H9 (cell line): ENCODE data around the gene MAD2L1. TPM values are rescaled to one million over a fixed set of nuclear protein-coding genes. Genes with fewer than 3 reads are reported as not detected.

Experiments
- DNase-seq: peaks from one replicate; pipeline ENCODE4 v3.0.0-alpha.2; 2017
- H2AFZ ChIP-seq: one replicate; pipeline ENCODE4 v1.6.1; 2013; ENCODE audit warnings: mild to moderate bottlenecking, low read length, control low read depth, moderate library complexity
- H2AK5ac ChIP-seq: 2 replicates; pipeline ENCODE4 v1.6.1; 2013; ENCODE audit warnings: low read length, control low read depth, mixed read lengths; ENCODE audit not compliant: insufficient read length
- H2BK120ac ChIP-seq: one replicate; pipeline ENCODE4 v1.6.1; 2013; ENCODE audit warnings: low read depth, mild to moderate bottlenecking, low read length, control low read depth, inconsistent platforms; ENCODE audit not compliant: poor library complexity, severe bottlenecking
- H2BK12ac ChIP-seq: 2 replicates; pipeline ENCODE4 v1.6.1; 2013; ENCODE audit warnings: low read length, control low read depth, mixed read lengths, low read depth; ENCODE audit not compliant: insufficient read length
- H2BK15ac ChIP-seq: 2 replicates; pipeline ENCODE4 v1.6.1; 2013; ENCODE audit warnings: low read depth, low read length, control low read depth
- H2BK20ac ChIP-seq: one replicate; pipeline ENCODE4 v1.6.1; 2013; ENCODE audit warnings: low read depth, mild to moderate bottlenecking, low read length, control low read depth, inconsistent platforms; ENCODE audit not compliant: poor library complexity, severe bottlenecking
- H2BK5ac ChIP-seq: 2 replicates; pipeline ENCODE4 v1.6.1; 2013; ENCODE audit warnings: low read length, control low read depth, mixed read lengths; ENCODE audit not compliant: insufficient read length
- H3K14ac ChIP-seq: 2 replicates; pipeline ENCODE4 v1.6.1; 2013; ENCODE audit warnings: low read length, control low read depth; ENCODE audit not compliant: insufficient read depth
- H3K18ac ChIP-seq: 2 replicates; pipeline ENCODE4 v1.6.1; 2013; ENCODE audit warnings: low read depth, mild to moderate bottlenecking, mixed read lengths, low read length, control low read depth; ENCODE audit not compliant: insufficient read length
- H3K23ac ChIP-seq: 2 replicates; pipeline ENCODE4 v1.6.1; 2013; ENCODE audit warnings: low read length, control low read depth, mixed read lengths, low read depth; ENCODE audit not compliant: insufficient read length
- H3K23me2 ChIP-seq: 2 replicates; pipeline ENCODE4 v1.6.1; 2013; ENCODE audit warnings: low read depth, mild to moderate bottlenecking, mixed read lengths, low read length, control low read depth; ENCODE audit not compliant: insufficient read length, poor library complexity, severe bottlenecking
- H3K27ac ChIP-seq: 2 replicates; pipeline ENCODE4 v1.5.1; 2013; ENCODE audit warnings: low read length, control low read depth, mixed read lengths, low read depth; ENCODE audit not compliant: insufficient read length
- H3K27me3 ChIP-seq: 2 replicates; pipeline ENCODE4 v1.6.1; 2013; ENCODE audit warnings: low read length, control low read depth, inconsistent platforms; ENCODE audit not compliant: insufficient read depth
- H3K4ac ChIP-seq: 2 replicates; pipeline ENCODE4 v1.6.1; 2013; ENCODE audit warnings: low read depth, mild to moderate bottlenecking, control low read depth, inconsistent platforms, low read length, moderate library complexity
- H3K4me1 ChIP-seq: 2 replicates; pipeline ENCODE4 v1.6.1; 2013; ENCODE audit warnings: low read length, control low read depth, inconsistent platforms; ENCODE audit not compliant: insufficient read depth
- H3K4me2 ChIP-seq: 2 replicates; pipeline ENCODE4 v1.6.1; 2013; ENCODE audit warnings: low read length, control low read depth, mixed read lengths; ENCODE audit not compliant: insufficient read length, insufficient read depth
- H3K56ac ChIP-seq: 2 replicates; pipeline ENCODE4 v1.6.1; 2013; ENCODE audit warnings: low read depth, mild to moderate bottlenecking, mixed read lengths, low read length, control low read depth; ENCODE audit not compliant: insufficient read length
- H3K79me1 ChIP-seq: 2 replicates; pipeline ENCODE4 v1.6.1; 2013; ENCODE audit warnings: low read depth, mild to moderate bottlenecking, moderate library complexity, low read length, control low read depth, inconsistent platforms; ENCODE audit not compliant: insufficient read depth, poor library complexity, severe bottlenecking
- H3K79me2 ChIP-seq: 2 replicates; pipeline ENCODE4 v1.6.1; 2013; ENCODE audit warnings: low read length, control low read depth, inconsistent platforms; ENCODE audit not compliant: insufficient read depth
- H3K9ac ChIP-seq: 2 replicates; pipeline ENCODE4 v1.6.1; 2013; ENCODE audit warnings: low read length, control low read depth, mixed read lengths; ENCODE audit not compliant: insufficient read length; ENCODE audit errors: extremely low read depth
- H3K9me3 ChIP-seq: one replicate; pipeline ENCODE4 v1.6.1; 2013; ENCODE audit warnings: low read depth, low read length, inconsistent platforms; ENCODE audit not compliant: control insufficient read depth
- H3T11ph ChIP-seq: one replicate; pipeline ENCODE4 v1.6.1; 2013; ENCODE audit warnings: mild to moderate bottlenecking, low read length, control low read depth, inconsistent platforms
- H4K20me1 ChIP-seq: one replicate; pipeline ENCODE4 v1.6.1; 2013; ENCODE audit not compliant: control insufficient read depth, insufficient read length, insufficient read depth
- H4K5ac ChIP-seq: 2 replicates; pipeline ENCODE4 v1.6.1; 2013; ENCODE audit warnings: low read depth, mild to moderate bottlenecking, mixed read lengths, low read length, control low read depth; ENCODE audit not compliant: insufficient read length
- H4K8ac ChIP-seq: replicated peaks from 2 replicates; pipeline ENCODE4 v1.6.1; 2013; ENCODE audit warnings: low read length, control low read depth, mixed read lengths, low read depth; ENCODE audit not compliant: insufficient read length
- H4K91ac ChIP-seq: 2 replicates; pipeline ENCODE4 v1.6.1; 2013; ENCODE audit warnings: low read depth, mild to moderate bottlenecking, moderate library complexity, mixed read lengths, low read length, control low read depth; ENCODE audit not compliant: insufficient read length
- H3K27ac Mint-ChIP-seq, 3 experiments: 2 replicates in 2 of 3; 3 replicates in 1 of 3; pipeline ENCODE4 v1.8.0; 2020 to 2021; ENCODE audit warnings: mixed read lengths in 3 of 3, mild to moderate bottlenecking in 1 of 3, moderate library complexity in 1 of 3
- H3K27me3 Mint-ChIP-seq: 2 replicates; pipeline ENCODE4 v1.8.0; 2021; ENCODE audit warnings: low read depth, mild to moderate bottlenecking, moderate library complexity, mixed read lengths
- H3K36me3 Mint-ChIP-seq, 3 experiments: 2 replicates in 2 of 3; 3 replicates in 1 of 3; pipeline ENCODE4 v1.8.0; 2020 to 2021; ENCODE audit warnings: low read depth in 3 of 3, mixed read lengths in 3 of 3; ENCODE audit not compliant: insufficient read depth in 1 of 3
- H3K4me1 Mint-ChIP-seq, 2 experiments: 2 replicates each; pipeline ENCODE4 v1.8.0; 2020; ENCODE audit warnings: mixed read lengths in 2 of 2
- H3K4me3 Mint-ChIP-seq, 2 experiments: 2 replicates in 1 of 2; 3 replicates in 1 of 2; pipeline ENCODE4 v1.8.0; 2020 to 2021; ENCODE audit warnings: mild to moderate bottlenecking in 2 of 2, mixed read lengths in 2 of 2, moderate library complexity in 1 of 2
- H3K9me3 Mint-ChIP-seq, 2 experiments: 2 replicates in 1 of 2; 3 replicates in 1 of 2; pipeline ENCODE4 v1.8.0; 2020; ENCODE audit warnings: mild to moderate bottlenecking in 2 of 2, mixed read lengths in 2 of 2, moderate library complexity in 1 of 2
- CTCF ChIP-seq: fragments of 200-600 bp; sonication (generic); conservative IDR thresholded peaks from 3 replicates; pipeline ENCODE4 v1.8.0; 2021; ENCODE audit warnings: antibody characterized with exemption, mild to moderate bottlenecking
- total RNA-seq: library from RNA; stranded (reverse); gene quantifications from 2 replicates; pipeline ENCODE4 v1.2.1, GENCODE V29; 2021

MAD2L1 gene
- total RNA-seq, 1 experiment from 2014 or later = 87.2 TPM

DNA sequence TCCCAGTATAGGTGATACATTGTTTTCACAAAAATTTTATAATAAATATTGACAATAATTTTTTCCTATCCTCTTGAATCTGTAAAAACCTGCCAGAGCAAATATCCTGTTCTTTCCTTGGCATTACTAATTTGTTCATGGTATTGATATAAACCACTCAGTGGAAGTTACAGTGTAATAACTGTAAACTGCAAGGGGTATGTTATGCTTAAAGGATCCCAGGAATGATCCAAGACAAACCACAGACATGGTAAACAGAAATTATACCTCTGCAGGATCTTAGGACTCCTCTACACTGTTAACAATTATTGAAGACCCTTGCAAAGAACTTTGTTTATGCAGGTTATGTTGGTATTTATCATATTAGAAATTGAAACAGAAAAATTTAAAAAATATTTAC, 17.7 kb upstream of the MAD2L1 start:
- Mint-ChIP-seq H3K4me1 (peaks cover 10% of the 10 kb centered on the region in 2 experiments), H3K27me3 (no peaks in the 10 kb centered on the region), H3K9me3 (peaks cover 11 to 16% of the 10 kb centered on the region in 2 experiments), H3K36me3 (peaks cover 0 to 14% (median 8%) of the 10 kb centered on the region in 3 experiments; a peak in 3 of 7 replicates), H3K4me3 (no peak overlapping the region), H3K27ac (no peak overlapping the region)
- TF ChIP-seq CTCF = no peak
- H4K8ac ChIP-seq = no peak overlapping the region
- no peak overlapping the region for H2BK12ac ChIP-seq
- no peak overlapping the region for H4K91ac ChIP-seq
- DNase-seq = no peak
- H3K23ac ChIP-seq = no peak overlapping the region
- no peak overlapping the region for H2BK5ac ChIP-seq
- H3K18ac ChIP-seq = no peak overlapping the region
- no peak overlapping the region for H3K14ac ChIP-seq
- H4K5ac ChIP-seq = no peak overlapping the region
- no peak overlapping the region for H2BK15ac ChIP-seq
- H2AK5ac ChIP-seq = no peak overlapping the region
- H3K9ac ChIP-seq = no peak overlapping the region
- H3K27me3 ChIP-seq = no peaks in the 10 kb centered on the region
- H3K79me1 ChIP-seq = no peaks in the 10 kb centered on the region
- H3K4me2 ChIP-seq = no peak overlapping the region
- H3K4me1 ChIP-seq = peaks cover 3% of the 10 kb centered on the region; the same call in 1 of the 2 replicates
- H3K27ac ChIP-seq = no peak overlapping the region
- no peaks in the 10 kb centered on the region for H3K79me2 ChIP-seq
- H3T11ph ChIP-seq = no peak overlapping the region
- no peak overlapping the region for H3K4ac ChIP-seq
- H2AFZ ChIP-seq = no peak overlapping the region
- no peak overlapping the region for H3K56ac ChIP-seq
- no peaks in the 10 kb centered on the region for H3K9me3 ChIP-seq
- no peaks in the 10 kb centered on the region for H3K23me2 ChIP-seq
- no peak overlapping the region for H2BK20ac ChIP-seq
- H2BK120ac ChIP-seq = no peak overlapping the region
- no peaks in the 10 kb centered on the region for H4K20me1 ChIP-seq
